Neural progenitor cell (in vitro differentiated cells): ENCODE measurements around the gene SYNJ2.

Experiments used
- EZH2 ChIP-seq: fragments of 200-600 bp; sonication (generic); IDR thresholded peaks from 2 replicates; pipeline ENCODE4 v1.6.1; 2017; ENCODE audit warnings: antibody characterized with exemption, mild to moderate bottlenecking, moderate library complexity
- TF ChIP-seq, protein P1 (sequence below): fragments of 200-600 bp; sonication (generic); IDR thresholded peaks from 2 replicates; pipeline ENCODE4 v1.5.1; 2017; ENCODE audit warnings: antibody characterized with exemption, mild to moderate bottlenecking

DNA sequence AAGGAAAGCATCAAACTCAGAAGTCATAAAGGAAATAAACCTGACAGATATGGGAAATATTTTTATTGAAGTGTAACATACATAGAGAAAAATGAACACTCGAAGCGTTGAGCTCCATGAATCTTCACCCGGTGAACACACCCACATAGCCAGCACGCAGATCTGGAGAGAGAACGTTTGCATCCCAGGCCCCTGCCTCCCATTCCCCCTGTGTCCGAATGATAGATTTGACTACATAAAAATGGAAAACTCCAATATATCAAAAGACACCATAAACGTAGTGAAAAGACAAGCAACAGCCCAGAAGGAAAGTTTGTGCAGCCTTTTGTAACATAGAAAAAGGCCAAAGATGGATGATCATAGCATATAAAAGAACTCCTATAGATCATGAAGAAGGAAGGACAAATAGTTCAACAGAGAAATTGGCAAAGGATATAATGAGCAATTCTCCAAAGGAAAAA is 17.1 kb downstream of the SYNJ2 start:
- TF ChIP-seq, protein P1, sequence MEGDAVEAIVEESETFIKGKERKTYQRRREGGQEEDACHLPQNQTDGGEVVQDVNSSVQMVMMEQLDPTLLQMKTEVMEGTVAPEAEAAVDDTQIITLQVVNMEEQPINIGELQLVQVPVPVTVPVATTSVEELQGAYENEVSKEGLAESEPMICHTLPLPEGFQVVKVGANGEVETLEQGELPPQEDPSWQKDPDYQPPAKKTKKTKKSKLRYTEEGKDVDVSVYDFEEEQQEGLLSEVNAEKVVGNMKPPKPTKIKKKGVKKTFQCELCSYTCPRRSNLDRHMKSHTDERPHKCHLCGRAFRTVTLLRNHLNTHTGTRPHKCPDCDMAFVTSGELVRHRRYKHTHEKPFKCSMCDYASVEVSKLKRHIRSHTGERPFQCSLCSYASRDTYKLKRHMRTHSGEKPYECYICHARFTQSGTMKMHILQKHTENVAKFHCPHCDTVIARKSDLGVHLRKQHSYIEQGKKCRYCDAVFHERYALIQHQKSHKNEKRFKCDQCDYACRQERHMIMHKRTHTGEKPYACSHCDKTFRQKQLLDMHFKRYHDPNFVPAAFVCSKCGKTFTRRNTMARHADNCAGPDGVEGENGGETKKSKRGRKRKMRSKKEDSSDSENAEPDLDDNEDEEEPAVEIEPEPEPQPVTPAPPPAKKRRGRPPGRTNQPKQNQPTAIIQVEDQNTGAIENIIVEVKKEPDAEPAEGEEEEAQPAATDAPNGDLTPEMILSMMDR: no peak
- no peak for TF ChIP-seq EZH2
